ELF-1 (cell line): ENCODE data around the gene NKAIN2.
"Not testable (repeated sequence)": the region's sequence is repeated elsewhere in the genome, so short reads cannot be mapped to it uniquely, and the experiment has no call there.

Experiments used
- DNase-seq: peaks from one replicate; pipeline ENCODE4 v3.0.0-alpha.2; 2016; ENCODE audit warnings: low read depth, low spot score

The NKAIN2 gene

GRCh38 chr6:124310139-124310538, 506.5 kb downstream of the NKAIN2 start:
- DNase-seq: no peak

- no peak for DNase-seq
Observed at GRCh38 chr6:124319410-124319809, 515.7 kb downstream of the NKAIN2 start.

GRCh38 chr6:124324237-124324636, 520.6 kb downstream of the NKAIN2 start:
- DNase-seq: no peak

- DNase-seq: no peak
Observed at GRCh38 chr6:124330197-124330596, 526.5 kb downstream of the NKAIN2 start.

- no peak for DNase-seq
Observed at GRCh38 chr6:124334359-124334758, 530.7 kb downstream of the NKAIN2 start.

- no peak for DNase-seq
Observed at GRCh38 chr6:124339610-124340334, 536.1 kb downstream of the NKAIN2 start.

- not testable (repeated sequence) for DNase-seq
Observed at GRCh38 chr6:124348339-124348738, 544.7 kb downstream of the NKAIN2 start.

- DNase-seq: no peak
Observed at GRCh38 chr6:124355146-124355545, 551.5 kb downstream of the NKAIN2 start.

- no peak for DNase-seq
Observed at GRCh38 chr6:124356276-124356810, 552.7 kb downstream of the NKAIN2 start.

GRCh38 chr6:124356811-124357210, 553.1 kb downstream of the NKAIN2 start:
- no peak for DNase-seq

- DNase-seq: no peak
Observed at GRCh38 chr6:124368131-124368530, 564.5 kb downstream of the NKAIN2 start.

GRCh38 chr6:124371974-124372475, 568.4 kb downstream of the NKAIN2 start:
- DNase-seq: no peak

GRCh38 chr6:124373386-124373785, 569.7 kb downstream of the NKAIN2 start:
- DNase-seq: peak; percentile 1

- DNase-seq: no peak
Observed at GRCh38 chr6:124389127-124389526, 585.5 kb downstream of the NKAIN2 start.

GRCh38 chr6:124393536-124393935, 589.9 kb downstream of the NKAIN2 start:
- DNase-seq: no peak

GRCh38 chr6:124396361-124396760, 592.7 kb downstream of the NKAIN2 start:
- no peak for DNase-seq

GRCh38 chr6:124400261-124400999, 596.8 kb downstream of the NKAIN2 start:
- no peak for DNase-seq

GRCh38 chr6:124410425-124410824, 606.8 kb downstream of the NKAIN2 start:
- not testable (repeated sequence) for DNase-seq

GRCh38 chr6:124412657-124413056, 609.0 kb downstream of the NKAIN2 start:
- not testable (repeated sequence) for DNase-seq

GRCh38 chr6:124420116-124420840, 616.6 kb downstream of the NKAIN2 start:
- no peak for DNase-seq

- DNase-seq: no peak
Observed at GRCh38 chr6:124423621-124424020, 620.0 kb downstream of the NKAIN2 start.

- no peak for DNase-seq
Observed at GRCh38 chr6:124430740-124431318, 627.2 kb downstream of the NKAIN2 start.
